GM21381 (cell line): ENCODE results near the gene MDC1.

Experiments
- ATAC-seq: cut with Tn5 transposase; IDR thresholded peaks from one replicate; pipeline ENCODE4 v1.9.1; 2021; ENCODE audit warnings: mild to moderate bottlenecking, moderate library complexity; ENCODE audit not compliant: unreplicated experiment

Gene MDC1

GRCh38 chr6:30705620-30706019 lies 11.5 kb downstream of the MDC1 start:
- no peak for ATAC-seq

GRCh38 chr6:30703821-30704220 lies 13.3 kb downstream of the MDC1 start:
- no peak for ATAC-seq

GRCh38 chr6:30703011-30703410 lies 14.1 kb downstream of the MDC1 start:
- no peak for ATAC-seq

- ATAC-seq, result no peak
Measured at GRCh38 chr6:30700340-30700739, 16.7 kb downstream of the MDC1 start.

GRCh38 chr6:30696432-30696831 lies 20.6 kb downstream of the MDC1 start:
- no peak for ATAC-seq

GRCh38 chr6:30691208-30691847 lies 25.8 kb downstream of the MDC1 start:
- no peak for ATAC-seq

GRCh38 chr6:30690403-30691207 lies 26.5 kb downstream of the MDC1 start, which contains the start of gene NRM:
Gene NRM (minus strand): TSS chr6:30690984. CDS start chr6:30690974, 10 bp downstream.
- ATAC-seq, result peak; percentile 25

- no peak for ATAC-seq
Measured at GRCh38 chr6:30689985-30690384, 27.1 kb downstream of the MDC1 start.

GRCh38 chr6:30689022-30689865 lies 27.8 kb downstream of the MDC1 start:
- no peak for ATAC-seq

GRCh38 chr6:30688569-30688968 lies 28.5 kb downstream of the MDC1 start:
- ATAC-seq, result no peak

GRCh38 chr6:30687659-30688431 lies 29.2 kb downstream of the MDC1 start:
- no peak for ATAC-seq

GRCh38 chr6:30686908-30687658 lies 30.0 kb downstream of the MDC1 start:
- ATAC-seq, result peak; percentile 46

GRCh38 chr6:30686009-30686907 lies 30.8 kb downstream of the MDC1 start, which contains the start of gene PPP1R18:
Gene PPP1R18 (minus strand): TSS chr6:30686645. CDS start chr6:30686018, 627 bp downstream.
- ATAC-seq, result peak; percentile 21

GRCh38 chr6:30685157-30686008 lies 31.7 kb downstream of the MDC1 start:
- ATAC-seq, result no peak

- no peak for ATAC-seq
Measured at GRCh38 chr6:30684386-30685156, 32.5 kb downstream of the MDC1 start.

GRCh38 chr6:30683980-30684338 lies 33.1 kb downstream of the MDC1 start:
- ATAC-seq, result no peak
